Liver (tissue), 9 donors: ENCODE measurements around the gene TREX2. TPM values are rescaled to one million over a fixed set of nuclear protein-coding genes. Genes with fewer than 3 reads are reported as not detected.

ENCODE experiments used
- DNase-seq: peaks from one replicate; pipeline ENCODE4 v3.0.0-alpha.2; 2017; ENCODE audit warnings: low spot score
- H3K27ac ChIP-seq, 2 donors: one replicate each; pipeline ENCODE4 v1.7.0; 2013; ENCODE audit warnings: inconsistent platforms in 2 of 2, low read length in 2 of 2, control low read depth in 1 of 2, low read depth in 1 of 2, mild to moderate bottlenecking in 1 of 2
- H3K27me3 ChIP-seq, 4 donors: one replicate each; pipeline versions ENCODE4 v1.6.1 to v1.7.0; 2013; ENCODE audit warnings: low read length in 3 of 4, inconsistent platforms in 1 of 4, mild to moderate bottlenecking in 1 of 4, moderate library complexity in 1 of 4; ENCODE audit not compliant: control insufficient read depth in 4 of 4, insufficient read depth in 4 of 4
- H3K36me3 ChIP-seq, 4 donors: one replicate each; pipeline versions ENCODE4 v1.6.1 to v1.7.0; 2013; ENCODE audit warnings: low read length in 3 of 4, mild to moderate bottlenecking in 3 of 4, low read depth in 1 of 4, moderate library complexity in 1 of 4; ENCODE audit not compliant: control insufficient read depth in 4 of 4, insufficient read depth in 3 of 4
- H3K4me1 ChIP-seq, 4 donors: one replicate each; pipeline versions ENCODE4 v1.6.1 to v1.7.0; 2013; ENCODE audit warnings: low read length in 3 of 4, mild to moderate bottlenecking in 3 of 4, moderate library complexity in 1 of 4; ENCODE audit not compliant: control insufficient read depth in 4 of 4, insufficient read depth in 4 of 4
- H3K4me3 ChIP-seq, 3 donors: one replicate each; pipeline versions ENCODE4 v1.6.1 to v1.7.0; 2013; ENCODE audit warnings: low read length in 3 of 3, control low read depth in 1 of 3, low read depth in 1 of 3, mild to moderate bottlenecking in 1 of 3
- H3K9ac ChIP-seq, 2 donors: one replicate each; pipeline ENCODE4 v1.7.0; 2013; ENCODE audit warnings: low read length in 2 of 2, mild to moderate bottlenecking in 2 of 2, moderate library complexity in 2 of 2, control low read depth in 1 of 2, low read depth in 1 of 2
- H3K9me3 ChIP-seq, 4 donors: one replicate each; pipeline versions ENCODE4 v1.6.1 to v1.7.0; 2013; ENCODE audit warnings: low read length in 3 of 4; ENCODE audit not compliant: control insufficient read depth in 4 of 4
- CTCF ChIP-seq: fragments of 150-350 bp; IDR thresholded peaks from 2 replicates; pipeline ENCODE4 v1.5.1; 2017; ENCODE audit warnings: improper control_type of control experiment, low read depth, low read length; ENCODE audit not compliant: missing input control
- EGR1 ChIP-seq, 2 donors: IDR thresholded peaks; 2 replicates each; pipeline ENCODE4 v1.6.1; 2016 to 2018; ENCODE audit warnings: antibody characterized with exemption in 2 of 2, low read depth in 2 of 2
- FOXA1 ChIP-seq: IDR thresholded peaks from 2 replicates; pipeline ENCODE4 v1.6.1; 2016; ENCODE audit warnings: antibody characterized with exemption
- FOXA2 ChIP-seq: IDR thresholded peaks from 2 replicates; pipeline ENCODE4 v1.6.1; 2016; ENCODE audit warnings: antibody characterized with exemption
- GABPA ChIP-seq, 2 donors: IDR thresholded peaks in 1 of 2; conservative IDR thresholded peaks in 1 of 2; 2 replicates each; pipeline ENCODE4 v1.6.1; 2016; ENCODE audit warnings: antibody characterized with exemption in 2 of 2, mild to moderate bottlenecking in 1 of 2, moderate library complexity in 1 of 2
- HNF4A ChIP-seq, 2 donors: conservative IDR thresholded peaks; 2 replicates each; pipeline ENCODE4 v1.6.1; 2016; ENCODE audit warnings: antibody characterized with exemption in 2 of 2, mild to moderate bottlenecking in 2 of 2
- HNF4G ChIP-seq: IDR thresholded peaks from 2 replicates; pipeline ENCODE4 v1.6.1; 2016; ENCODE audit warnings: antibody characterized with exemption
- JUND ChIP-seq, 2 donors: IDR thresholded peaks; 2 replicates each; pipeline ENCODE4 v1.6.1; 2016; ENCODE audit warnings: antibody characterized with exemption in 2 of 2
- MAX ChIP-seq: IDR thresholded peaks from 2 replicates; pipeline ENCODE4 v1.6.1; 2016; ENCODE audit warnings: antibody characterized with exemption
- NR2F2 ChIP-seq: IDR thresholded peaks from 2 replicates; pipeline ENCODE4 v1.6.1; 2016; ENCODE audit warnings: antibody characterized with exemption
- RAD21 ChIP-seq, 2 donors: IDR thresholded peaks; 2 replicates each; pipeline ENCODE4 v1.6.1; 2016; ENCODE audit warnings: antibody characterized with exemption in 2 of 2, mild to moderate bottlenecking in 2 of 2
- REST ChIP-seq: IDR thresholded peaks from 2 replicates; pipeline ENCODE4 v1.6.1; 2016; ENCODE audit warnings: antibody characterized with exemption, mild to moderate bottlenecking
- RXRA ChIP-seq, 2 donors: IDR thresholded peaks; 2 replicates each; pipeline ENCODE4 v1.6.1; 2017 to 2018; ENCODE audit warnings: antibody characterized with exemption in 2 of 2, mild to moderate bottlenecking in 1 of 2
- SP1 ChIP-seq: IDR thresholded peaks from 2 replicates; pipeline ENCODE4 v1.6.1; 2018; ENCODE audit warnings: antibody characterized with exemption, mild to moderate bottlenecking
- TAF1 ChIP-seq: conservative IDR thresholded peaks from 2 replicates; pipeline ENCODE4 v1.6.1; 2016; ENCODE audit warnings: antibody characterized with exemption, mild to moderate bottlenecking
- YY1 ChIP-seq: IDR thresholded peaks from 2 replicates; pipeline ENCODE4 v1.6.1; 2016; ENCODE audit warnings: antibody characterized with exemption, mild to moderate bottlenecking
- ZBTB33 ChIP-seq: IDR thresholded peaks from 2 replicates; pipeline ENCODE4 v1.6.1; 2016; ENCODE audit warnings: antibody characterized with exemption
- WGBS: extraction: QIAGEN DNeasy Blood & Tissue Kit; methylation state at CpG from one replicate; pipeline ENCODE4 v1.1.7; 2013; 5-methylcytosine and 5-hydroxymethylcytosine counted together
- polyA plus RNA-seq, 2 donors: library from polyadenylated mRNA; stranded (reverse) in 1 of 2; unstranded in 1 of 2; fragments of 200-250 nt in 1 of 2; fragments of >200 nt in 1 of 2; fragmentation: Nextera tagmentation in 1 of 2; extraction: Ambion mirVana in 1 of 2; gene quantifications; one replicate each; pipeline versions ENCODE4 v1.2.1 to v1.2.3, GENCODE V29; 2013 to 2015
- total RNA-seq, 2 donors: library from RNA; depleted of rRNA; stranded (reverse); fragments of >200 nt; gene quantifications; one replicate each; pipeline ENCODE4 v1.2.3, GENCODE V29; 2014
- donor health status: healthy.
- donor health status: healthy.
- donor health status: healthy.
- donor health status: healthy.
- donor health status: healthy.

The TREX2 gene
- total and polyA plus RNA-seq, 4 donors = 0.13 to 1.3 (median 1.2) TPM; not detected in 1

GRCh38 chrX:153455571-153455970, 9.7 kb upstream of the TREX2 start:
- Histone ChIP-seq H3K36me3 (peaks cover 0 to 4% (median 3%) of the 10 kb centered on the region in 4 donors), H3K4me1 (no peaks in the 10 kb centered on the region), H3K27me3 (no peaks in the 10 kb centered on the region), H3K4me3 (no peak overlapping the region), H3K9ac (no peak overlapping the region), H3K9me3 (no peaks in the 10 kb centered on the region), H3K27ac (no peak overlapping the region)
- WGBS = 89% methylated on average over 16 of the region's 16 CpGs
- no peak for TF ChIP-seq MAX
- no peak for TF ChIP-seq SP1
- TF ChIP-seq GABPA (IDR thresholded peaks at IDR 0.05 in 1 of 2, conservative IDR thresholded peaks at IDR 0.05 in 1 of 2) = no peak
- no peak for TF ChIP-seq CTCF
- no peak for TF ChIP-seq RXRA (IDR thresholded peaks at IDR 0.05)
- TF ChIP-seq ZBTB33 = no peak
- TF ChIP-seq NR2F2 = no peak
- no peak for TF ChIP-seq RAD21 (IDR thresholded peaks at IDR 0.05)
- no peak for TF ChIP-seq EGR1 (IDR thresholded peaks at IDR 0.05; ENCODE audit: low read depth in 2 of 2)
- no peak for DNase-seq

GRCh38 chrX:153454901-153455550, 9.2 kb upstream of the TREX2 start:
- no peaks in the 10 kb centered on the region for H3K4me1 ChIP-seq
- peaks cover 0 to 4% (median 3%) of the 10 kb centered on the region in 4 donors for H3K36me3 ChIP-seq
- no peaks in the 10 kb centered on the region for H3K9me3 ChIP-seq
- H3K4me3 ChIP-seq = no peak overlapping the region
- no peak overlapping the region for H3K27ac ChIP-seq
- no peak for TF ChIP-seq CTCF
- no peak for TF ChIP-seq FOXA2
- no peak for TF ChIP-seq RAD21 (IDR thresholded peaks at IDR 0.05)
- TF ChIP-seq YY1 = no peak
- TF ChIP-seq HNF4G = no peak
- no peak for TF ChIP-seq ZBTB33
- TF ChIP-seq RXRA (IDR thresholded peaks at IDR 0.05) = no peak
- TF ChIP-seq HNF4A (conservative IDR thresholded peaks at IDR 0.05) = no peak
- no peak for TF ChIP-seq JUND (IDR thresholded peaks at IDR 0.05)
- TF ChIP-seq EGR1 (IDR thresholded peaks at IDR 0.05; ENCODE audit: low read depth in 2 of 2) = no peak
- no peak for TF ChIP-seq FOXA1
- TF ChIP-seq TAF1 = no peak
- no peak for TF ChIP-seq GABPA (IDR thresholded peaks at IDR 0.05 in 1 of 2, conservative IDR thresholded peaks at IDR 0.05 in 1 of 2)
- TF ChIP-seq SP1 = no peak
- no peak for TF ChIP-seq REST
- no peaks in the 10 kb centered on the region for H3K27me3 ChIP-seq
- 96% methylated on average over 16 of the region's 16 CpGs for whole genome bisulfite sequencing
- no peak for DNase-seq
- no peak overlapping the region for H3K9ac ChIP-seq
